Liver (tissue), 3 donors: ENCODE data around the gene RAD51B.

Experiments used
- FOXA1 ChIP-seq: IDR thresholded peaks from 2 replicates; pipeline ENCODE4 v1.6.1; 2016; ENCODE audit warnings: antibody characterized with exemption
- GABPA ChIP-seq, 2 donors: IDR thresholded peaks in 1 of 2; conservative IDR thresholded peaks in 1 of 2; 2 replicates each; pipeline ENCODE4 v1.6.1; 2016; ENCODE audit warnings: antibody characterized with exemption in 2 of 2, mild to moderate bottlenecking in 1 of 2, moderate library complexity in 1 of 2
- HNF4A ChIP-seq, 2 donors: conservative IDR thresholded peaks; 2 replicates each; pipeline ENCODE4 v1.6.1; 2016; ENCODE audit warnings: antibody characterized with exemption in 2 of 2, mild to moderate bottlenecking in 2 of 2
- HNF4G ChIP-seq: IDR thresholded peaks from 2 replicates; pipeline ENCODE4 v1.6.1; 2016; ENCODE audit warnings: antibody characterized with exemption
- JUND ChIP-seq, 2 donors: IDR thresholded peaks; 2 replicates each; pipeline ENCODE4 v1.6.1; 2016; ENCODE audit warnings: antibody characterized with exemption in 2 of 2
- MAX ChIP-seq: IDR thresholded peaks from 2 replicates; pipeline ENCODE4 v1.6.1; 2016; ENCODE audit warnings: antibody characterized with exemption
- REST ChIP-seq: IDR thresholded peaks from 2 replicates; pipeline ENCODE4 v1.6.1; 2016; ENCODE audit warnings: antibody characterized with exemption, mild to moderate bottlenecking
- RXRA ChIP-seq, 2 donors: IDR thresholded peaks; 2 replicates each; pipeline ENCODE4 v1.6.1; 2017 to 2018; ENCODE audit warnings: antibody characterized with exemption in 2 of 2, mild to moderate bottlenecking in 1 of 2
- SP1 ChIP-seq: IDR thresholded peaks from 2 replicates; pipeline ENCODE4 v1.6.1; 2018; ENCODE audit warnings: antibody characterized with exemption, mild to moderate bottlenecking
- TAF1 ChIP-seq: conservative IDR thresholded peaks from 2 replicates; pipeline ENCODE4 v1.6.1; 2016; ENCODE audit warnings: antibody characterized with exemption, mild to moderate bottlenecking
- YY1 ChIP-seq: IDR thresholded peaks from 2 replicates; pipeline ENCODE4 v1.6.1; 2016; ENCODE audit warnings: antibody characterized with exemption, mild to moderate bottlenecking
- ZBTB33 ChIP-seq: IDR thresholded peaks from 2 replicates; pipeline ENCODE4 v1.6.1; 2016; ENCODE audit warnings: antibody characterized with exemption
- TF ChIP-seq, protein P1 (sequence below): fragments of 150-350 bp; IDR thresholded peaks from 2 replicates; pipeline ENCODE4 v1.5.1; 2017; ENCODE audit warnings: improper control_type of control experiment, low read depth, low read length; ENCODE audit not compliant: missing input control
- TF ChIP-seq, protein P2 (sequence below): IDR thresholded peaks from 2 replicates; pipeline ENCODE4 v1.6.1; 2016; ENCODE audit warnings: antibody characterized with exemption
- donor health status: healthy.
- donor health status: healthy.

- no peak for TF ChIP-seq SP1
- TF ChIP-seq, protein P1, sequence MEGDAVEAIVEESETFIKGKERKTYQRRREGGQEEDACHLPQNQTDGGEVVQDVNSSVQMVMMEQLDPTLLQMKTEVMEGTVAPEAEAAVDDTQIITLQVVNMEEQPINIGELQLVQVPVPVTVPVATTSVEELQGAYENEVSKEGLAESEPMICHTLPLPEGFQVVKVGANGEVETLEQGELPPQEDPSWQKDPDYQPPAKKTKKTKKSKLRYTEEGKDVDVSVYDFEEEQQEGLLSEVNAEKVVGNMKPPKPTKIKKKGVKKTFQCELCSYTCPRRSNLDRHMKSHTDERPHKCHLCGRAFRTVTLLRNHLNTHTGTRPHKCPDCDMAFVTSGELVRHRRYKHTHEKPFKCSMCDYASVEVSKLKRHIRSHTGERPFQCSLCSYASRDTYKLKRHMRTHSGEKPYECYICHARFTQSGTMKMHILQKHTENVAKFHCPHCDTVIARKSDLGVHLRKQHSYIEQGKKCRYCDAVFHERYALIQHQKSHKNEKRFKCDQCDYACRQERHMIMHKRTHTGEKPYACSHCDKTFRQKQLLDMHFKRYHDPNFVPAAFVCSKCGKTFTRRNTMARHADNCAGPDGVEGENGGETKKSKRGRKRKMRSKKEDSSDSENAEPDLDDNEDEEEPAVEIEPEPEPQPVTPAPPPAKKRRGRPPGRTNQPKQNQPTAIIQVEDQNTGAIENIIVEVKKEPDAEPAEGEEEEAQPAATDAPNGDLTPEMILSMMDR = no peak
- TF ChIP-seq GABPA (IDR thresholded peaks at IDR 0.05 in 1 of 2, conservative IDR thresholded peaks at IDR 0.05 in 1 of 2) = no peak
- TF ChIP-seq FOXA1 = no peak
- no peak for TF ChIP-seq TAF1
- no peak for TF ChIP-seq YY1
- no peak for TF ChIP-seq HNF4G
- TF ChIP-seq JUND (IDR thresholded peaks at IDR 0.05) = no peak
- TF ChIP-seq ZBTB33 = no peak
- no peak for TF ChIP-seq MAX
- TF ChIP-seq, protein P2, sequence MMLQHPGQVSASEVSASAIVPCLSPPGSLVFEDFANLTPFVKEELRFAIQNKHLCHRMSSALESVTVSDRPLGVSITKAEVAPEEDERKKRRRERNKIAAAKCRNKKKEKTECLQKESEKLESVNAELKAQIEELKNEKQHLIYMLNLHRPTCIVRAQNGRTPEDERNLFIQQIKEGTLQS = no peak
- no peak for TF ChIP-seq HNF4A (conservative IDR thresholded peaks at IDR 0.05)
- no peak for TF ChIP-seq REST
- no peak for TF ChIP-seq RXRA (IDR thresholded peaks at IDR 0.05)
These were observed 622.0 kb downstream of the RAD51B start for GRCh38 chr14:68441542-68441941.
